ENCODE measurements around the gene WHRN.

Gene WHRN

DNA sequence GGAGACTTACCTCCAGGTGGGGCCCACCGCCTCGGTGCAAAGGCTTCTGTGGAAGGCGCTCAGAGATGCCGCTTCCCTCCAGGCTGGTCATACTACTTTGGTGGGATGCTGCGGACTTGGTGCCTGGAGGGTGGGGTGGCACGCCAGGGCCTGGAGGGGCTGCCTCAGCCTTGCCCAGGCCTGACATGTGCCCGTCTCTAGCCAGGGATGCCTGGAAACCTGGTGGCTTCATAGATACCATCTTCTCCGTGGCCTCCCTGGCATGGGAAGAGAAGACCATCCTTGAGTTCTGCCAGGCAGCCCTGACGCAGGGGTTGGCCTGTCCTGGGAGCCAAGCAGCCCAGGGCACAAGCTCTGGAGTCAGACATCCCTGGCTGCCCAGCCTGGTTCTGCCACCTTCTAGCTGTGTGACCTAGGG, 147.4 kb downstream of the WHRN start:
- no peak for DNase-seq

GRCh38 chr9:114357360-114357759, 147.9 kb downstream of the WHRN start:
- DNase-seq, result no peak

DNA sequence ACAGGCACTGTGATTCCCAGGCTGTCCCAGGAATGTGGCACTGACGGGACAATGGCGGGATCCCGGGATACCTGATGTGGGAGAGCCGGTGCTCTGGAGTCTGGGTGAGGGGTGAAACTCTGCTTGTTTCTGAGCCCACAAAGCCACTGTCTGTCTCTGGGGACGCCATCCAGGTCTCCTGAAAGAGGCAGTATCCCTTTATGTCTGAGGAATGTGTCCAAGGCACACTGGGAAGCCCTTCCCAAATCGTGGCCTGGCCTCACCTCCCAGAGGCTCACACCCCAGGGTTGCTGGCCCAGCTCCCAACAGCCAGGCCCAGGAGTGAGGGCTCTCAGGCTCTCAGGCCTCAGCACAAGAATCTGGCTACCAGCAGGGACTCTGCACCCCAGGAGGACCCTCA, 148.5 kb downstream of the WHRN start:
- no peak for DNase-seq

GRCh38 chr9:114355821-114356220, 149.5 kb downstream of the WHRN start:
- DNase-seq, result no peak
